HepG2 (cell line): Measurements from ENCODE around the gene SLC35A2. TPM values are rescaled to one million over a fixed set of nuclear protein-coding genes. Genes with fewer than 3 reads are reported as not detected.

Source experiments
- ATAC-seq: fragments of 200-7000 bp; cut with Tn5 transposase; 3 replicates; pipeline ENCODE4 v1.9.1; 2020; ENCODE audit warnings: mild to moderate bottlenecking, moderate library complexity
- BruUV-seq: library from RNA; stranded (reverse); fragments of 400-500 nt; replicated peaks from 2 replicates; lab custom pipeline; 2021; lab: Mats Ljungman, UMichigan
- CTCF ChIA-PET: fragments of 300-600 bp; formaldehyde crosslinking; extraction: SDS; loops from one replicate; lab custom pipeline; 2021; ENCODE audit warnings: low total read pairs, inconsistent platforms, low intra/inter-chr PET ratio; lab: Yijun Ruan, JAX
- POLR2A ChIA-PET: fragments of 350-600 bp; sonication (Branson Sonifier 250); formaldehyde crosslinking; loops from one replicate; lab custom pipeline; 2020; ENCODE audit warnings: antibody characterized with exemption, inconsistent platforms; lab: Yijun Ruan, JAX
- DNase-seq: peaks from one replicate; pipeline ENCODE4 v3.0.0-alpha.2; 2015; ENCODE audit warnings: low spot score
- FAIRE-seq: peaks from 3 replicates; lab custom pipeline; 2011; peaks lifted over from hg19 to GRCh38; lab: Jason Lieb, UNC
- H2AFZ ChIP-seq: one replicate; pipeline ENCODE4 v1.6.1; 2011; ENCODE audit warnings: low read length, inconsistent platforms
- H3K27ac ChIP-seq: fragments of 300-600 bp; 3 replicates; pipeline ENCODE4 v1.8.0; 2011; ENCODE audit warnings: mixed run types, mild to moderate bottlenecking, mixed read lengths, low read length, inconsistent platforms; ENCODE audit not compliant: insufficient read depth; ENCODE audit errors: extremely low read length
- H3K27me3 ChIP-seq, 2 experiments: fragments of 200-600 bp in 1 of 2; 2 replicates in 1 of 2; 3 replicates in 1 of 2; pipeline versions ENCODE4 v1.6.0 to v1.8.0; 2011; ENCODE audit warnings: low read length in 2 of 2, mild to moderate bottlenecking in 2 of 2, moderate library complexity in 2 of 2, inconsistent platforms in 1 of 2; ENCODE audit not compliant: insufficient read depth in 2 of 2, control insufficient read depth in 1 of 2
- H3K36me3 ChIP-seq, 2 experiments: fragments of 200-600 bp in 1 of 2; replicated peaks in 1 of 2; 2 replicates in 1 of 2; 3 replicates in 1 of 2; pipeline versions ENCODE4 v1.5.1 to v1.8.0; 2011; ENCODE audit warnings: low read length in 2 of 2, inconsistent platforms in 1 of 2; ENCODE audit not compliant: insufficient read depth in 2 of 2, control insufficient read depth in 1 of 2
- H3K4me1 ChIP-seq: 2 replicates; pipeline ENCODE4 v1.5.1; 2012; ENCODE audit warnings: low read length, inconsistent platforms; ENCODE audit not compliant: insufficient read depth
- H3K4me2 ChIP-seq: 2 replicates; pipeline ENCODE4 v1.6.0; 2011; ENCODE audit warnings: low read depth, low read length, inconsistent platforms
- H3K4me3 ChIP-seq, 3 experiments: fragments of 200-600 bp in 1 of 3; sonication (generic), shearing (Covaris generic) in 1 of 3; replicated peaks in 1 of 3; 2 replicates each; pipeline ENCODE4 v1.5.1; 2011 to 2016; ENCODE audit warnings: low read length in 3 of 3, inconsistent platforms in 2 of 3, low read depth in 2 of 3, mild to moderate bottlenecking in 2 of 3, control low read depth in 1 of 3, mixed read lengths in 1 of 3; ENCODE audit not compliant: insufficient read depth in 1 of 3
- H3K79me2 ChIP-seq: one replicate; pipeline ENCODE4 v1.6.1; 2011; ENCODE audit warnings: low read length, inconsistent platforms; ENCODE audit not compliant: insufficient read depth
- H3K9ac ChIP-seq: 2 replicates; pipeline ENCODE4 v1.6.0; 2011; ENCODE audit warnings: mild to moderate bottlenecking, low read depth, low read length, inconsistent platforms; ENCODE audit not compliant: insufficient read depth
- H3K9me3 ChIP-seq: 2 replicates; pipeline ENCODE4 v1.5.1; 2012; ENCODE audit warnings: mild to moderate bottlenecking, low read length
- H4K20me1 ChIP-seq: 2 replicates; pipeline ENCODE4 v1.6.0; 2011; ENCODE audit warnings: inconsistent platforms, mild to moderate bottlenecking, low read length, moderate library complexity; ENCODE audit not compliant: insufficient read depth
- BRD4 ChIP-seq: sonication (generic); formaldehyde crosslinking; IDR thresholded peaks from 2 replicates; pipeline ENCODE4 v1.4.0; 2020; ENCODE audit warnings: missing genetic modification reagents
- FOXP4 ChIP-seq: sonication (generic); formaldehyde crosslinking; IDR thresholded peaks from 2 replicates; pipeline ENCODE4 v1.4.0; 2020; ENCODE audit warnings: missing genetic modification reagents
- MATR3 ChIP-seq: sonication (generic); formaldehyde crosslinking; IDR thresholded peaks from 2 replicates; pipeline ENCODE4 v1.4.0; 2020; ENCODE audit warnings: missing genetic modification reagents
- SIN3A ChIP-seq: IDR thresholded peaks from 2 replicates; pipeline ENCODE4 v1.6.1; 2011; ENCODE audit warnings: low read depth, mild to moderate bottlenecking, control low read depth, low read length, borderline replicate concordance
- SOX13 ChIP-seq, 3 experiments: fragments of 450-650 bp in 1 of 3; sonication (generic) in 1 of 3; formaldehyde crosslinking in 1 of 3; IDR thresholded peaks in 2 of 3; conservative IDR thresholded peaks in 1 of 3; 2 replicates each; pipeline versions ENCODE4 v1.5.0 to v1.6.1; 2016 to 2020; ENCODE audit warnings: antibody characterized with exemption in 1 of 3, mild to moderate bottlenecking in 1 of 3, missing compliant biosample characterization in 1 of 3, missing genetic modification reagents in 1 of 3, moderate library complexity in 1 of 3
- YY1 ChIP-seq: IDR thresholded peaks from 2 replicates; pipeline ENCODE4 v1.6.1; 2011; ENCODE audit warnings: low read length, low read depth, moderate library complexity, mild to moderate bottlenecking; ENCODE audit not compliant: insufficient read depth, insufficient replicate concordance
- ZFP37 ChIP-seq: sonication (generic); formaldehyde crosslinking; IDR thresholded peaks from 2 replicates; pipeline ENCODE4 v1.4.0; 2020; ENCODE audit warnings: missing genetic modification reagents, borderline replicate concordance
- ZNF180 ChIP-seq: sonication (generic); formaldehyde crosslinking; IDR thresholded peaks from 2 replicates; pipeline ENCODE4 v1.4.0; 2020; ENCODE audit warnings: low read depth, missing genetic modification reagents, borderline replicate concordance
- ZNF674 ChIP-seq: sonication (generic); formaldehyde crosslinking; IDR thresholded peaks from 2 replicates; pipeline ENCODE4 v1.5.0; 2020; ENCODE audit warnings: low read depth, mild to moderate bottlenecking, missing genetic modification reagents
- ZNF75D ChIP-seq: sonication (generic); formaldehyde crosslinking; IDR thresholded peaks from 2 replicates; pipeline ENCODE4 v1.8.1; 2023; ENCODE audit warnings: missing genetic modification reagents, mild to moderate bottlenecking, borderline replicate concordance
- WGBS: methylation state at CpG from one replicate; pipeline ENCODE4 v1.1.6; 2017; ENCODE audit warnings: low lambda C conversion rate; 5-methylcytosine and 5-hydroxymethylcytosine counted together
- in situ Hi-C: cut with HindIII; loops from 2 replicates; pipeline ENCODE4 v1.10.0; 2017; ENCODE audit warnings: low pct_unique_long_range_greater_than_20kb; ENCODE audit not compliant: extremely low pct_ligation_motif_present
- intact Hi-C: fragments of 100-400 bp; cut with micrococcal nuclease; formaldehyde crosslinking; loops from one replicate; pipeline ENCODE4 v1.10.0; 2022; ENCODE audit not compliant: unreplicated experiment
- polyA plus RNA-seq, 8 experiments: library from polyadenylated mRNA; depleted of rRNA in 3 of 8; stranded (reverse) in 7 of 8; unstranded in 1 of 8; fragments of >200 nt; fragmentation: Illumina TruSeq in 4 of 8; extraction: Trizol in 4 of 8; gene quantifications; 2 replicates each; pipeline versions ENCODE4 v1.2.1 to v1.2.3, GENCODE V29; 2011 to 2016; ENCODE audit warnings: low read depth in 4 of 8, missing spikeins in 1 of 8, mixed read lengths in 1 of 8; ENCODE audit not compliant: insufficient read depth in 1 of 8
- total RNA-seq, 5 experiments: library from RNA; depleted of rRNA; stranded (reverse); fragments of >200 nt; fragmentation: Illumina TruSeq; extraction: Trizol; gene quantifications; 2 replicates each; pipeline ENCODE4 v1.2.3, GENCODE V29; 2016; ENCODE audit warnings: low read depth in 1 of 5
- TF ChIP-seq, protein P1 (sequence below): sonication (generic); formaldehyde crosslinking; IDR thresholded peaks from 2 replicates; pipeline ENCODE4 v1.4.0; 2020; ENCODE audit warnings: missing genetic modification reagents

Gene SLC35A2
- total and polyA plus RNA-seq, 2 of the 13 experiments (the other 11 are each of a cell fraction or from before 2014, with no cell fraction given), result 32.1 to 40.8 TPM

DNA sequence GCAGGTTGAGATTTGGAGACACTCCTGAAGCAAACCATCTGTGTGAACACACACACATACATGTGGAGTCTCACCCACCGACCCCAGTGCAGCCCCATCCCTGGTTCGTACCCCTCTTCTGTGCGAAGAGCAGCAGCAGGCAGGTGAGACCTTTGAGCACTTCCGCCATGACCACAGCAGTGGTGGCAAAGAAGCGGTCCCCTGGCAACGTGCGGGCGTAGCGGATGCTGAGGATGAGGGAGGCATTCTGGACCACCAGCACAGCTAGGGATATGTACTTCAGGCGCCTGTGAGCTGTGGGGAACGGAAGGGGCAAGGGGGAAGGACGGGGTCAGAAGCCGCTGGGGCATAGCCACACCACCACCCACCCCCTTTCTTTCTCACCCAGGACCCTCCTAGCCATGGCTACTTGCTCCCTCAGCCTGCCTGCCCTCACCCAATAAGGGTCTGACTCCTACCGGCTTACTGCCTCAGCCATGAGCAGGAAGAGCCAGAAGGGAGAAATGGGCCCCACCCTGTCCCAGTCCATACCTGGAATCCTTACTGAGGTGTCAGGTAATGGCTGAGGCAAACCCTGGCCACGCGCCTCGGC, 1.6 kb downstream of the SLC35A2 start:
- ATAC-seq (no peak), DNase-seq (no peak), FAIRE-seq (no peak)
- Histone ChIP-seq H3K27ac (no peak overlapping the region), H3K36me3 (peaks cover 4 to 8% of the 10 kb centered on the region in 2 experiments; a peak in 3 of 5 replicates), H3K79me2 (peaks cover 15% of the 10 kb centered on the region), H3K27me3 (no peaks in the 10 kb centered on the region; a peak in 1 of 5 replicates), H3K4me3 (0 out of 6 replicates have a peak overlapping the region, but pooled peaks of 1 of the 3 experiments have one; percentile 81), H3K4me2 (peak overlapping the region; percentile 81; the same call in 1 of the 2 replicates), H3K4me1 (peaks cover 23% of the 10 kb centered on the region), H2AFZ (no peak overlapping the region), H4K20me1 (no peaks in the 10 kb centered on the region), H3K9ac (no peak overlapping the region), H3K9me3 (no peaks in the 10 kb centered on the region)
- CTCF ChIA-PET, result no interaction called here
- TF ChIP-seq MATR3, result no peak
- TF ChIP-seq ZFP37 (CRISPR knock-in tag), result no peak
- no peak for TF ChIP-seq ZNF75D (CRISPR knock-in tag)
- TF ChIP-seq BRD4 (CRISPR knock-in tag), result no peak
- no peak for TF ChIP-seq YY1
- TF ChIP-seq SIN3A, result no peak
- no peak for TF ChIP-seq ZNF180 (CRISPR knock-in tag)
- no TSS peak for BruUV-seq
- in situ Hi-C loops (no loop called here), intact Hi-C loops (loop anchor here (10.0 kb wide), 1 partner anchor 145 kb away; the partner anchor contains the start of gene GLOD5)
- WGBS, result 92% methylated on average over 5 of the region's 17 CpGs
- POLR2A ChIA-PET, result interaction anchor here (3.1 kb wide), 1 partner anchor 13 kb away, joined by 42 read pairs; the partner anchor contains the start of genes PQBP1 and TIMM17B

- Histone ChIP-seq H3K4me3 (no peak overlapping the region), H3K9ac (no peak overlapping the region), H3K27ac (no peak overlapping the region), H3K79me2 (peaks cover 15% of the 10 kb centered on the region), H3K4me1 (peaks cover 23% of the 10 kb centered on the region), H3K4me2 (no peak overlapping the region), H3K27me3 (no peaks in the 10 kb centered on the region; a peak in 1 of 5 replicates), H3K9me3 (no peaks in the 10 kb centered on the region), H3K36me3 (peaks cover 0 to 7% of the 10 kb centered on the region in 2 experiments; a peak in 3 of 5 replicates), H4K20me1 (no peaks in the 10 kb centered on the region), H2AFZ (no peak overlapping the region)
- WGBS, result no CpG with 5 or more reads among the region's 1 CpG
- ChIA-PET POLR2A (interaction anchor here (2.5 kb wide), 1 partner anchor 11 kb away, joined by 11 read pairs; the partner anchor contains the start of genes PQBP1 and TIMM17B), CTCF (no interaction called here)
- BruUV-seq, result no TSS peak
- ATAC-seq, result no peak
- in situ Hi-C loops, result no loop called here
- no peak for DNase-seq
- intact Hi-C loops, result no loop called here
- peak; percentile 81 for FAIRE-seq
- TF ChIP-seq, protein P1, sequence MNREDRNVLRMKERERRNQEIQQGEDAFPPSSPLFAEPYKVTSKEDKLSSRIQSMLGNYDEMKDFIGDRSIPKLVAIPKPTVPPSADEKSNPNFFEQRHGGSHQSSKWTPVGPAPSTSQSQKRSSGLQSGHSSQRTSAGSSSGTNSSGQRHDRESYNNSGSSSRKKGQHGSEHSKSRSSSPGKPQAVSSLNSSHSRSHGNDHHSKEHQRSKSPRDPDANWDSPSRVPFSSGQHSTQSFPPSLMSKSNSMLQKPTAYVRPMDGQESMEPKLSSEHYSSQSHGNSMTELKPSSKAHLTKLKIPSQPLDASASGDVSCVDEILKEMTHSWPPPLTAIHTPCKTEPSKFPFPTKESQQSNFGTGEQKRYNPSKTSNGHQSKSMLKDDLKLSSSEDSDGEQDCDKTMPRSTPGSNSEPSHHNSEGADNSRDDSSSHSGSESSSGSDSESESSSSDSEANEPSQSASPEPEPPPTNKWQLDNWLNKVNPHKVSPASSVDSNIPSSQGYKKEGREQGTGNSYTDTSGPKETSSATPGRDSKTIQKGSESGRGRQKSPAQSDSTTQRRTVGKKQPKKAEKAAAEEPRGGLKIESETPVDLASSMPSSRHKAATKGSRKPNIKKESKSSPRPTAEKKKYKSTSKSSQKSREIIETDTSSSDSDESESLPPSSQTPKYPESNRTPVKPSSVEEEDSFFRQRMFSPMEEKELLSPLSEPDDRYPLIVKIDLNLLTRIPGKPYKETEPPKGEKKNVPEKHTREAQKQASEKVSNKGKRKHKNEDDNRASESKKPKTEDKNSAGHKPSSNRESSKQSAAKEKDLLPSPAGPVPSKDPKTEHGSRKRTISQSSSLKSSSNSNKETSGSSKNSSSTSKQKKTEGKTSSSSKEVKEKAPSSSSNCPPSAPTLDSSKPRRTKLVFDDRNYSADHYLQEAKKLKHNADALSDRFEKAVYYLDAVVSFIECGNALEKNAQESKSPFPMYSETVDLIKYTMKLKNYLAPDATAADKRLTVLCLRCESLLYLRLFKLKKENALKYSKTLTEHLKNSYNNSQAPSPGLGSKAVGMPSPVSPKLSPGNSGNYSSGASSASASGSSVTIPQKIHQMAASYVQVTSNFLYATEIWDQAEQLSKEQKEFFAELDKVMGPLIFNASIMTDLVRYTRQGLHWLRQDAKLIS (CRISPR knock-in tag), result no peak
- no peak for TF ChIP-seq ZNF674 (CRISPR knock-in tag)
- 0 out of 2 replicates have a peak, but pooled peaks have one; percentile 19 for TF ChIP-seq FOXP4 (CRISPR knock-in tag)
- no peak for TF ChIP-seq SOX13 (IDR thresholded peaks at IDR 0.05)
- peak in 1 of 2 experiments; percentile 32; a peak in 1 of 4 replicates for TF ChIP-seq SOX13 (CRISPR knock-in tag; conservative IDR thresholded peaks at IDR 0.05 in 1 of 2, IDR thresholded peaks at IDR 0.05 in 1 of 2)
Measured at GRCh38 chrX:48908600-48908999, 2.8 kb downstream of the SLC35A2 start.
